Liver (tissue), 9 donors: ENCODE data around the gene RGR. TPM values are rescaled to one million over a fixed set of nuclear protein-coding genes. Genes with fewer than 3 reads are reported as not detected.

Experiments
- DNase-seq: peaks from one replicate; pipeline ENCODE4 v3.0.0-alpha.2; 2017; ENCODE audit warnings: low spot score
- H3K27ac ChIP-seq, 2 donors: one replicate each; pipeline ENCODE4 v1.7.0; 2013; ENCODE audit warnings: inconsistent platforms in 2 of 2, low read length in 2 of 2, control low read depth in 1 of 2, low read depth in 1 of 2, mild to moderate bottlenecking in 1 of 2
- H3K27me3 ChIP-seq, 4 donors: one replicate each; pipeline versions ENCODE4 v1.6.1 to v1.7.0; 2013; ENCODE audit warnings: low read length in 3 of 4, inconsistent platforms in 1 of 4, mild to moderate bottlenecking in 1 of 4, moderate library complexity in 1 of 4; ENCODE audit not compliant: control insufficient read depth in 4 of 4, insufficient read depth in 4 of 4
- H3K36me3 ChIP-seq, 4 donors: one replicate each; pipeline versions ENCODE4 v1.6.1 to v1.7.0; 2013; ENCODE audit warnings: low read length in 3 of 4, mild to moderate bottlenecking in 3 of 4, low read depth in 1 of 4, moderate library complexity in 1 of 4; ENCODE audit not compliant: control insufficient read depth in 4 of 4, insufficient read depth in 3 of 4
- H3K4me1 ChIP-seq, 4 donors: one replicate each; pipeline versions ENCODE4 v1.6.1 to v1.7.0; 2013; ENCODE audit warnings: low read length in 3 of 4, mild to moderate bottlenecking in 3 of 4, moderate library complexity in 1 of 4; ENCODE audit not compliant: control insufficient read depth in 4 of 4, insufficient read depth in 4 of 4
- H3K4me3 ChIP-seq, 3 donors: one replicate each; pipeline versions ENCODE4 v1.6.1 to v1.7.0; 2013; ENCODE audit warnings: low read length in 3 of 3, control low read depth in 1 of 3, low read depth in 1 of 3, mild to moderate bottlenecking in 1 of 3
- H3K9ac ChIP-seq, 2 donors: one replicate each; pipeline ENCODE4 v1.7.0; 2013; ENCODE audit warnings: low read length in 2 of 2, mild to moderate bottlenecking in 2 of 2, moderate library complexity in 2 of 2, control low read depth in 1 of 2, low read depth in 1 of 2
- H3K9me3 ChIP-seq, 4 donors: one replicate each; pipeline versions ENCODE4 v1.6.1 to v1.7.0; 2013; ENCODE audit warnings: low read length in 3 of 4; ENCODE audit not compliant: control insufficient read depth in 4 of 4
- ATF3 ChIP-seq: IDR thresholded peaks from 2 replicates; pipeline ENCODE4 v1.6.1; 2016; ENCODE audit warnings: antibody characterized with exemption
- CTCF ChIP-seq: fragments of 150-350 bp; IDR thresholded peaks from 2 replicates; pipeline ENCODE4 v1.5.1; 2017; ENCODE audit warnings: improper control_type of control experiment, low read depth, low read length; ENCODE audit not compliant: missing input control
- EGR1 ChIP-seq, 2 donors: IDR thresholded peaks; 2 replicates each; pipeline ENCODE4 v1.6.1; 2016 to 2018; ENCODE audit warnings: antibody characterized with exemption in 2 of 2, low read depth in 2 of 2
- FOXA1 ChIP-seq: IDR thresholded peaks from 2 replicates; pipeline ENCODE4 v1.6.1; 2016; ENCODE audit warnings: antibody characterized with exemption
- FOXA2 ChIP-seq: IDR thresholded peaks from 2 replicates; pipeline ENCODE4 v1.6.1; 2016; ENCODE audit warnings: antibody characterized with exemption
- GABPA ChIP-seq, 2 donors: IDR thresholded peaks in 1 of 2; conservative IDR thresholded peaks in 1 of 2; 2 replicates each; pipeline ENCODE4 v1.6.1; 2016; ENCODE audit warnings: antibody characterized with exemption in 2 of 2, mild to moderate bottlenecking in 1 of 2, moderate library complexity in 1 of 2
- HNF4A ChIP-seq, 2 donors: conservative IDR thresholded peaks; 2 replicates each; pipeline ENCODE4 v1.6.1; 2016; ENCODE audit warnings: antibody characterized with exemption in 2 of 2, mild to moderate bottlenecking in 2 of 2
- HNF4G ChIP-seq: IDR thresholded peaks from 2 replicates; pipeline ENCODE4 v1.6.1; 2016; ENCODE audit warnings: antibody characterized with exemption
- JUND ChIP-seq, 2 donors: IDR thresholded peaks; 2 replicates each; pipeline ENCODE4 v1.6.1; 2016; ENCODE audit warnings: antibody characterized with exemption in 2 of 2
- MAX ChIP-seq: IDR thresholded peaks from 2 replicates; pipeline ENCODE4 v1.6.1; 2016; ENCODE audit warnings: antibody characterized with exemption
- NR2F2 ChIP-seq: IDR thresholded peaks from 2 replicates; pipeline ENCODE4 v1.6.1; 2016; ENCODE audit warnings: antibody characterized with exemption
- RAD21 ChIP-seq, 2 donors: IDR thresholded peaks; 2 replicates each; pipeline ENCODE4 v1.6.1; 2016; ENCODE audit warnings: antibody characterized with exemption in 2 of 2, mild to moderate bottlenecking in 2 of 2
- REST ChIP-seq: IDR thresholded peaks from 2 replicates; pipeline ENCODE4 v1.6.1; 2016; ENCODE audit warnings: antibody characterized with exemption, mild to moderate bottlenecking
- RXRA ChIP-seq, 2 donors: IDR thresholded peaks; 2 replicates each; pipeline ENCODE4 v1.6.1; 2017 to 2018; ENCODE audit warnings: antibody characterized with exemption in 2 of 2, mild to moderate bottlenecking in 1 of 2
- SP1 ChIP-seq: IDR thresholded peaks from 2 replicates; pipeline ENCODE4 v1.6.1; 2018; ENCODE audit warnings: antibody characterized with exemption, mild to moderate bottlenecking
- TAF1 ChIP-seq: conservative IDR thresholded peaks from 2 replicates; pipeline ENCODE4 v1.6.1; 2016; ENCODE audit warnings: antibody characterized with exemption, mild to moderate bottlenecking
- YY1 ChIP-seq: IDR thresholded peaks from 2 replicates; pipeline ENCODE4 v1.6.1; 2016; ENCODE audit warnings: antibody characterized with exemption, mild to moderate bottlenecking
- ZBTB33 ChIP-seq: IDR thresholded peaks from 2 replicates; pipeline ENCODE4 v1.6.1; 2016; ENCODE audit warnings: antibody characterized with exemption
- WGBS: extraction: QIAGEN DNeasy Blood & Tissue Kit; methylation state at CpG from one replicate; pipeline ENCODE4 v1.1.7; 2013; 5-methylcytosine and 5-hydroxymethylcytosine counted together
- polyA plus RNA-seq, 2 donors: library from polyadenylated mRNA; stranded (reverse) in 1 of 2; unstranded in 1 of 2; fragments of 200-250 nt in 1 of 2; fragments of >200 nt in 1 of 2; fragmentation: Nextera tagmentation in 1 of 2; extraction: Ambion mirVana in 1 of 2; gene quantifications; one replicate each; pipeline versions ENCODE4 v1.2.1 to v1.2.3, GENCODE V29; 2013 to 2015
- total RNA-seq, 2 donors: library from RNA; depleted of rRNA; stranded (reverse); fragments of >200 nt; gene quantifications; one replicate each; pipeline ENCODE4 v1.2.3, GENCODE V29; 2014
- donor health status: healthy.
- donor health status: healthy.
- donor health status: healthy.
- donor health status: healthy.
- donor health status: healthy.

The RGR gene
- total and polyA plus RNA-seq, 4 donors = not detected

GRCh38 chr10:84201244-84201606 lies 43.6 kb upstream of the RGR start:
- H3K9ac ChIP-seq = no peak overlapping the region
- TF ChIP-seq RAD21 (IDR thresholded peaks at IDR 0.05) (no peak), FOXA2 (no peak), CTCF (no peak), SP1 (no peak), REST (no peak), GABPA (IDR thresholded peaks at IDR 0.05 in 1 of 2, conservative IDR thresholded peaks at IDR 0.05 in 1 of 2) (no peak), EGR1 (IDR thresholded peaks at IDR 0.05; ENCODE audit: low read depth in 2 of 2) (no peak), HNF4G (no peak), TAF1 (no peak), RXRA (IDR thresholded peaks at IDR 0.05) (no peak), ATF3 (no peak), NR2F2 (no peak), JUND (IDR thresholded peaks at IDR 0.05) (no peak), FOXA1 (no peak), HNF4A (conservative IDR thresholded peaks at IDR 0.05) (no peak), YY1 (no peak), ZBTB33 (no peak)

GRCh38 chr10:84201682-84202081 lies 43.2 kb upstream of the RGR start:
- Histone ChIP-seq H3K27ac (no peak overlapping the region), H3K27me3 (peaks cover 0 to 3% (median 0%) of the 10 kb centered on the region in 4 donors), H3K4me3 (no peak overlapping the region), H3K9me3 (no peaks in the 10 kb centered on the region), H3K36me3 (no peaks in the 10 kb centered on the region), H3K9ac (no peak overlapping the region), H3K4me1 (no peaks in the 10 kb centered on the region)
- no peak for TF ChIP-seq MAX
- TF ChIP-seq GABPA (IDR thresholded peaks at IDR 0.05 in 1 of 2, conservative IDR thresholded peaks at IDR 0.05 in 1 of 2) = no peak
- no peak for TF ChIP-seq JUND (IDR thresholded peaks at IDR 0.05)
- no peak for TF ChIP-seq TAF1
- no peak for TF ChIP-seq SP1
- no peak for TF ChIP-seq NR2F2
- WGBS = 91% methylated on average over 11 of the region's 11 CpGs
- DNase-seq = no peak

More at GRCh38 chr10:84201244-84201606, 43.6 kb upstream of the RGR start:
- peaks cover 0 to 2% (median 0%) of the 10 kb centered on the region in 4 donors for H3K27me3 ChIP-seq
- DNase-seq = no peak
- 54% methylated on average over 6 of the region's 6 CpGs for WGBS
- no peak overlapping the region for H3K27ac ChIP-seq
- no peaks in the 10 kb centered on the region for H3K4me1 ChIP-seq
- no peaks in the 10 kb centered on the region for H3K9me3 ChIP-seq
- no peaks in the 10 kb centered on the region for H3K36me3 ChIP-seq
- H3K4me3 ChIP-seq = no peak overlapping the region
